ENCODE results near the gene EIF4H. TPM values are rescaled to one million over a fixed set of nuclear protein-coding genes. Genes with fewer than 3 reads are reported as not detected.
A peak's percentile ranks its signal among the peaks of the same experiment; 100 is the strongest.
"Not testable (repeated sequence)": the region's sequence is repeated elsewhere in the genome, so short reads cannot be mapped to it uniquely, and the experiment has no call there.

The EIF4H gene
- polyA plus RNA-seq, 1 experiment: 404 TPM

DNA sequence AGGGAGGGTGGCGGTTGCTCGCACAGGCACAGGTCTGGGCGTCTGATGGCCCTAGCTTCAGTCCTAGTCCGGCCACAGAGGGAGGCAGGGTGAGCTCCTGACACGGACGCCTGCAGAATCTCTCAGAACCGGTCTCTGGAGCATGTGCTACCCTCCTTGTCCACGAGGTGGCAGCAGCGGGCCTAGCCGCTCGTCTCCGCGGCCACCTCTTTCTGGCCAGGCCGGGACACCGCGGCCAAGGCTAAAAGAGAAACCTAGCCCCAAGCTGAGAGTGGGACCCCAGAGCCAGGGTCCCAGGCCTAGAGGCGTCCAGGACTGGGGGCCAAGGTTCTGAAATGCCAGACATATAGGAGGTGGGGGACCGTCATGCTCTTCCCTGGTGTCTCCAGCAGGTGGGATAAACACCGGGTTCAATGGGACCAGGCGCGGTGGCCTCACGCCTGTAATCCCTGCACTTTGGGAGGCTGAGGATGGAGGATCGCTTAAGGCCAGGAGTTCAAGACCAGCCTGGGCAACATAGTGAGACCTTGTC lies 32.5 kb downstream of the EIF4H start:
- no peaks in the 10 kb centered on the region; the same call in 1 of the 2 replicates for H3K9me3 ChIP-seq (ENCODE audit: control insufficient read depth, insufficient read depth, low read length)
- H3K27ac ChIP-seq (ENCODE audit: low read depth, low read length): no peak overlapping the region
- H3K4me3 ChIP-seq (ENCODE audit: low read depth, low read length): 0 out of 2 replicates have a peak overlapping the region, but pooled peaks have one; percentile 25
- ChIA-PET POLR2A (no interaction called here), CTCF (interaction anchor here (0.5 to 8.8 kb wide), 38 partner anchors 8 to 625 kb away, joined by 3 to 168 read pairs (median 5); no protein-coding TSS in a partner anchor)
- H3K27me3 ChIP-seq (ENCODE audit: control insufficient read depth, insufficient read depth, low read length): no peaks in the 10 kb centered on the region
- peak; percentile 21 for DNase-seq (ENCODE audit: low read depth, low spot score)
- TF ChIP-seq CTCF (IDR thresholded peaks at IDR 0.05; ENCODE audit: low read depth, low read length): peak; percentile 92

- Histone ChIP-seq H3K27me3 (ENCODE audit: control insufficient read depth, insufficient read depth, low read length) (no peaks in the 10 kb centered on the region), H3K9me3 (ENCODE audit: control insufficient read depth, insufficient read depth, low read length) (no peaks in the 10 kb centered on the region; the same call in 1 of the 2 replicates), H3K27ac (ENCODE audit: low read depth, low read length) (no peak overlapping the region), H3K4me3 (ENCODE audit: low read depth, low read length) (no peak overlapping the region)
- POLR2A ChIA-PET: no interaction called here
- CTCF ChIA-PET: interaction anchor here (0.7 to 8.8 kb wide), 12 partner anchors 10 to 323 kb away, joined by 3 to 168 read pairs (median 12); no protein-coding TSS in a partner anchor
- TF ChIP-seq CTCF (IDR thresholded peaks at IDR 0.05; ENCODE audit: low read depth, low read length): no peak
- no peak for DNase-seq (ENCODE audit: low read depth, low spot score)
Measured at GRCh38 chr7:74207586-74207985, 33.4 kb downstream of the EIF4H start.

- DNase-seq (ENCODE audit: low read depth, low spot score); H3K27ac ChIP-seq (ENCODE audit: low read depth, low read length); H3K9me3 ChIP-seq (ENCODE audit: control insufficient read depth, insufficient read depth, low read length); H3K4me3 ChIP-seq (ENCODE audit: low read depth, low read length); POLR2A ChIA-PET; H3K27me3 ChIP-seq (ENCODE audit: control insufficient read depth, insufficient read depth, low read length): not testable (repeated sequence)
- CTCF ChIA-PET: interaction anchor here (0.7 to 8.8 kb wide), 5 partner anchors 15 to 209 kb away, joined by 3 to 168 read pairs (median 16); no protein-coding TSS in a partner anchor
Measured at GRCh38 chr7:74208241-74208640, 34.1 kb downstream of the EIF4H start.

- Histone ChIP-seq H3K4me3 (ENCODE audit: low read depth, low read length) (no peak overlapping the region), H3K9me3 (ENCODE audit: control insufficient read depth, insufficient read depth, low read length) (no peaks in the 10 kb centered on the region; the same call in 1 of the 2 replicates), H3K27me3 (ENCODE audit: control insufficient read depth, insufficient read depth, low read length) (no peaks in the 10 kb centered on the region), H3K27ac (ENCODE audit: low read depth, low read length) (no peak overlapping the region)
- CTCF ChIA-PET: interaction anchor here (0.7 kb wide), 1 partner anchor 188 kb away, joined by 3 read pairs; no protein-coding TSS in a partner anchor
- no peak for TF ChIP-seq CTCF (IDR thresholded peaks at IDR 0.05; ENCODE audit: low read depth, low read length)
- POLR2A ChIA-PET: no interaction called here
- DNase-seq (ENCODE audit: low read depth, low spot score): no peak
Measured at GRCh38 chr7:74212661-74213060, 38.5 kb downstream of the EIF4H start.

GRCh38 chr7:74214816-74215630 lies 40.9 kb downstream of the EIF4H start:
- TF ChIP-seq CTCF (IDR thresholded peaks at IDR 0.05; ENCODE audit: low read depth, low read length): no peak
- DNase-seq (ENCODE audit: low read depth, low spot score): no peak
- Histone ChIP-seq H3K4me3 (ENCODE audit: low read depth, low read length) (no peak overlapping the region), H3K27me3 (ENCODE audit: control insufficient read depth, insufficient read depth, low read length) (no peaks in the 10 kb centered on the region), H3K27ac (ENCODE audit: low read depth, low read length) (no peak overlapping the region), H3K9me3 (ENCODE audit: control insufficient read depth, insufficient read depth, low read length) (peaks cover 5% of the 10 kb centered on the region)
- POLR2A ChIA-PET: no interaction called here
- CTCF ChIA-PET: interaction anchor here (1.0 kb wide), 1 partner anchor 8 kb away, joined by 3 read pairs; no protein-coding TSS in a partner anchor
